Endothelial cell of umbilical vein (primary cell): ENCODE results near the gene SORL1. TPM values are rescaled to one million over a fixed set of nuclear protein-coding genes. Genes with fewer than 3 reads are reported as not detected.

Source experiments
- BruUV-seq: library from RNA; stranded (reverse); fragments of 400-500 nt; replicated peaks from 2 replicates; lab custom pipeline; 2021; lab: Mats Ljungman, UMichigan
- CTCF ChIA-PET: fragments of 300-600, 350-600 bp; sonication (Branson Sonifier 250); formaldehyde crosslinking; loops from one replicate; lab custom pipeline; 2021; ENCODE audit warnings: antibody characterized with exemption, inconsistent platforms; lab: Charles Lee
- POLR2A ChIA-PET: fragments of 300-600, 350-600 bp; sonication (Branson Sonifier 250); formaldehyde crosslinking; loops from one replicate; lab custom pipeline; 2021; ENCODE audit warnings: antibody characterized with exemption, inconsistent platforms; lab: Charles Lee
- DNase-seq: peaks from one replicate; pipeline ENCODE4 v3.0.0-alpha.2; 2011; ENCODE audit warnings: low read depth, low spot score
- FAIRE-seq: peaks from 2 replicates; lab custom pipeline; 2011; peaks lifted over from hg19 to GRCh38; lab: Jason Lieb, UNC
- H2AFZ ChIP-seq: 2 replicates; pipeline ENCODE4 v1.6.0; 2012; ENCODE audit warnings: low read depth, low read length, control low read depth, inconsistent platforms
- H3K27ac ChIP-seq: 2 replicates; pipeline ENCODE4 v1.5.1; 2011; ENCODE audit warnings: low read depth, mild to moderate bottlenecking, control low read depth, low read length, moderate library complexity; ENCODE audit not compliant: insufficient read depth
- H3K27me3 ChIP-seq, 2 experiments: 2 replicates each; pipeline versions ENCODE4 v1.6.0 to v1.6.1; 2011; ENCODE audit warnings: low read length in 2 of 2, mixed read lengths in 1 of 2; ENCODE audit not compliant: control insufficient read depth in 2 of 2, insufficient read depth in 2 of 2
- H3K36me3 ChIP-seq, 2 experiments: 2 replicates in 1 of 2; 3 replicates in 1 of 2; pipeline ENCODE4 v1.5.1; 2011; ENCODE audit warnings: low read length in 2 of 2, mild to moderate bottlenecking in 1 of 2, moderate library complexity in 1 of 2; ENCODE audit not compliant: control insufficient read depth in 2 of 2, insufficient read depth in 2 of 2; ENCODE audit errors: extremely low read depth in 1 of 2
- H3K4me1 ChIP-seq: 3 replicates; pipeline ENCODE4 v1.5.1; 2011; ENCODE audit warnings: mild to moderate bottlenecking, low read length; ENCODE audit not compliant: control insufficient read depth, insufficient read depth; ENCODE audit errors: extremely low read depth
- H3K4me2 ChIP-seq: 2 replicates; pipeline ENCODE4 v1.6.1; 2011; ENCODE audit warnings: low read length, control low read depth, mixed read lengths; ENCODE audit not compliant: insufficient read depth
- H3K4me3 ChIP-seq, 3 experiments: fragments of 200-600 bp in 1 of 3; sonication (generic), shearing (Covaris generic) in 1 of 3; replicated peaks in 1 of 3; 2 replicates each; pipeline ENCODE4 v1.5.1; 2011 to 2016; ENCODE audit warnings: control low read depth in 3 of 3, low read length in 3 of 3, mild to moderate bottlenecking in 2 of 3, inconsistent platforms in 1 of 3, low read depth in 1 of 3, moderate library complexity in 1 of 3; ENCODE audit not compliant: insufficient read depth in 1 of 3
- H3K79me2 ChIP-seq: 2 replicates; pipeline ENCODE4 v1.6.0; 2012; ENCODE audit warnings: low read length, inconsistent platforms; ENCODE audit not compliant: control insufficient read depth, insufficient read depth
- H3K9ac ChIP-seq: replicated peaks from 2 replicates; pipeline ENCODE3; 2011; ENCODE audit warnings: low read length, control low read depth; ENCODE audit not compliant: insufficient read depth; ENCODE audit errors: extremely low read depth
- H3K9me1 ChIP-seq: replicated peaks from 3 replicates; pipeline ENCODE4 v1.6.0; 2011; ENCODE audit warnings: mild to moderate bottlenecking, low read length; ENCODE audit not compliant: control insufficient read depth, insufficient read depth; ENCODE audit errors: extremely low read depth
- H3K9me3 ChIP-seq: replicated peaks from 2 replicates; pipeline ENCODE4 v1.5.1; 2012; ENCODE audit warnings: low read length, inconsistent platforms; ENCODE audit not compliant: control insufficient read depth, insufficient read depth
- H4K20me1 ChIP-seq: replicated peaks from 2 replicates; pipeline ENCODE3; 2011; ENCODE audit warnings: mild to moderate bottlenecking, low read length; ENCODE audit not compliant: control insufficient read depth, insufficient read depth; ENCODE audit errors: extremely low read depth
- FOS ChIP-seq: IDR thresholded peaks from 2 replicates; pipeline ENCODE4 v1.6.1; 2011; ENCODE audit warnings: mild to moderate bottlenecking, low read length, moderate library complexity, borderline replicate concordance; ENCODE audit not compliant: insufficient read depth
- GATA2 ChIP-seq: IDR thresholded peaks from 2 replicates; pipeline ENCODE4 v1.7.0; 2011; ENCODE audit warnings: low read depth, mild to moderate bottlenecking, moderate library complexity, mixed read lengths, low read length; ENCODE audit not compliant: insufficient read length, insufficient read depth
- MYC ChIP-seq: IDR thresholded peaks from one replicate; pipeline ENCODE4 v1.6.1; 2011; ENCODE audit warnings: mild to moderate bottlenecking, low read depth, low read length
- POLR2A ChIP-seq: IDR thresholded peaks from 2 replicates; pipeline ENCODE4 v1.6.1; 2012; ENCODE audit warnings: low read depth, mild to moderate bottlenecking, control low read depth, low read length
- POLR2AphosphoS5 ChIP-seq: IDR thresholded peaks from 2 replicates; pipeline ENCODE4 v1.6.1; 2012; ENCODE audit warnings: low read depth, mild to moderate bottlenecking, control low read depth, low read length, moderate library complexity; ENCODE audit not compliant: insufficient read depth
- dilution Hi-C: fragments of 300-500 bp; cut with MboI; formaldehyde crosslinking; loops from one replicate; pipeline ENCODE4 v1.15.0; 2019; ENCODE audit warnings: low sequenced_read_pairs; ENCODE audit not compliant: extremely low pct_ligation_motif_present
- intact Hi-C: fragments of 100-400 bp; cut with micrococcal nuclease; formaldehyde crosslinking; loops from one replicate; pipeline ENCODE4 v1.10.0; 2022
- polyA plus RNA-seq, 4 experiments: library from polyadenylated mRNA; depleted of rRNA in 3 of 4; stranded (reverse) in 3 of 4; unstranded in 1 of 4; fragments of >200 nt; gene quantifications; 2 replicates each; pipeline versions ENCODE4 v1.2.1 to v1.2.3, GENCODE V29; 2011 to 2012; ENCODE audit warnings: missing spikeins in 1 of 4
- total RNA-seq: library from RNA; stranded (reverse); gene quantifications from 2 replicates; pipeline ENCODE4 v1.2.3, GENCODE V29; 2021
- TF ChIP-seq, protein P1 (sequence below), 2 donors: IDR thresholded peaks; 1 replicate in 1 of 2; 2 replicates in 1 of 2; pipeline ENCODE4 v1.5.1; 2011; ENCODE audit warnings: low read length in 2 of 2, mild to moderate bottlenecking in 2 of 2, moderate library complexity in 2 of 2, control low read depth in 1 of 2, inconsistent platforms in 1 of 2, low read depth in 1 of 2; ENCODE audit not compliant: insufficient read depth in 1 of 2; ENCODE audit errors: extremely low read depth in 1 of 2
- TF ChIP-seq, protein P2 (sequence below): IDR thresholded peaks from 2 replicates; pipeline ENCODE4 v1.6.1; 2011; ENCODE audit not compliant: insufficient read depth, insufficient read length

Gene SORL1
- total and polyA plus RNA-seq, 2 donors (not counting 3 experiments of a cell fraction or from before 2014, with no cell fraction given) = 0.17 to 0.31 TPM

DNA sequence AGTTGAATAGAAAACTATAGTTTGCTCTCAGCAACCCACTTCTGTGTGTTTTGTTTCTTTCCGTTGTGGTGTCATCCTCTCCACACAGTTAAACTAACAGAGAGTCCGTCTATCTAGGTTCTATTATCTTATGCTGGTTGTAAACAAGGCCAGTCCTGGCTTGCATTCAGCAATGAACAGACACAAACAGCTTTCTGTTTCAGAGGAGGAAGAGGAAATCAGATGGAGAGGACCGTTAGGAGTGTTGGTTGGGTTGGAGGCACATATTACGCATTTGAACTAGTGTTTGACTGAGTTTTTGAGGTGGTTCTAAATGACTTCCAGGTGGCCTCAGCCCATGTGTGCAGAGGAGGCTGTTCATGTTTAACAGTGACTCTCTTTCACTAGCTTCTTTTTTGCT is 130.2 kb downstream of the SORL1 start:
- no peak for DNase-seq

DNA sequence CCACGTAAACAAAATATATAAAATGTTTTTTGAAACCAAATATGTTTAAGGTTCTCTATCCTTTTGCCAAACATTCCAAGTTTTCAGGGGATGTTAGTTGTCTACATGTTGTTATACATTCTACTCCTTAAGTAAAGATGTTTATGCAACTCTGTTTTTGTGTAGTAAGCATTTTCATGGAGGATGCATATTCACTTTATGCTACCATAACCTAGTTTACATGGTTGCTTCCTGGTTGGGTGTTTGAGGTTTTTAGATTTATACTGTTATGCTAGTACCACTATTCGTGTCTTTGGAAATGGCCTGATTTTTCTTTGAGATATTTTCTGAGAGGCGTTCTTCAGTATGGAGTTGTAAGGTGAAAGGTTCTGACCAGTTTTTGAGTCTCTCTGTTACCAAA is 131.7 kb downstream of the SORL1 start:
- ChIA-PET POLR2A (no interaction called here), CTCF (interaction anchor here (0.9 kb wide), 1 partner anchor 137 kb away, joined by 3 read pairs; no protein-coding TSS in a partner anchor)
- intact Hi-C loops (no loop called here), dilution Hi-C loops (no loop called here)
- Histone ChIP-seq H2AFZ (no peak overlapping the region), H3K9me1 (no peaks in the 10 kb centered on the region), H3K27me3 (peaks cover 0 to 3% of the 10 kb centered on the region in 2 experiments), H3K4me3 (no peak overlapping the region), H3K4me2 (no peak overlapping the region), H3K36me3 (no peaks in the 10 kb centered on the region), H3K4me1 (no peaks in the 10 kb centered on the region), H3K9me3 (no peaks in the 10 kb centered on the region), H3K27ac (no peak overlapping the region), H3K79me2 (no peaks in the 10 kb centered on the region), H4K20me1 (no peaks in the 10 kb centered on the region), H3K9ac (no peak overlapping the region)
- no TSS peak for BruUV-seq
- DNase-seq (no peak), FAIRE-seq (no peak)
- TF ChIP-seq MYC (no peak), GATA2 (no peak), POLR2A (no peak)
- TF ChIP-seq, protein P1, sequence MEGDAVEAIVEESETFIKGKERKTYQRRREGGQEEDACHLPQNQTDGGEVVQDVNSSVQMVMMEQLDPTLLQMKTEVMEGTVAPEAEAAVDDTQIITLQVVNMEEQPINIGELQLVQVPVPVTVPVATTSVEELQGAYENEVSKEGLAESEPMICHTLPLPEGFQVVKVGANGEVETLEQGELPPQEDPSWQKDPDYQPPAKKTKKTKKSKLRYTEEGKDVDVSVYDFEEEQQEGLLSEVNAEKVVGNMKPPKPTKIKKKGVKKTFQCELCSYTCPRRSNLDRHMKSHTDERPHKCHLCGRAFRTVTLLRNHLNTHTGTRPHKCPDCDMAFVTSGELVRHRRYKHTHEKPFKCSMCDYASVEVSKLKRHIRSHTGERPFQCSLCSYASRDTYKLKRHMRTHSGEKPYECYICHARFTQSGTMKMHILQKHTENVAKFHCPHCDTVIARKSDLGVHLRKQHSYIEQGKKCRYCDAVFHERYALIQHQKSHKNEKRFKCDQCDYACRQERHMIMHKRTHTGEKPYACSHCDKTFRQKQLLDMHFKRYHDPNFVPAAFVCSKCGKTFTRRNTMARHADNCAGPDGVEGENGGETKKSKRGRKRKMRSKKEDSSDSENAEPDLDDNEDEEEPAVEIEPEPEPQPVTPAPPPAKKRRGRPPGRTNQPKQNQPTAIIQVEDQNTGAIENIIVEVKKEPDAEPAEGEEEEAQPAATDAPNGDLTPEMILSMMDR (IDR thresholded peaks at IDR 0.05; ENCODE audit: extremely low read depth in 1 of 2, insufficient read depth in 1 of 2, low read depth in 1 of 2, low read length in 2 of 2) = no peak

More for the DNA sequence above, 130.2 kb downstream of the SORL1 start:
- dilution Hi-C loops (no loop called here), intact Hi-C loops (no loop called here)
- ChIA-PET CTCF (interaction anchor here (0.6 to 1.2 kb wide), 2 partner anchors 9 to 136 kb away, joined by 3 to 6 read pairs; no protein-coding TSS in a partner anchor), POLR2A (no interaction called here)
- no TSS peak for BruUV-seq
- peaks cover 0 to 3% of the 10 kb centered on the region in 2 experiments for H3K27me3 ChIP-seq
- H3K4me2 ChIP-seq = no peak overlapping the region
- no peaks in the 10 kb centered on the region for H3K9me1 ChIP-seq
- no peaks in the 10 kb centered on the region for H3K79me2 ChIP-seq
- no peak overlapping the region for H3K27ac ChIP-seq
- no peak for FAIRE-seq
- H3K9ac ChIP-seq = no peak overlapping the region
- H3K4me3 ChIP-seq = no peak overlapping the region
- no peak for TF ChIP-seq POLR2AphosphoS5
- TF ChIP-seq, protein P2, sequence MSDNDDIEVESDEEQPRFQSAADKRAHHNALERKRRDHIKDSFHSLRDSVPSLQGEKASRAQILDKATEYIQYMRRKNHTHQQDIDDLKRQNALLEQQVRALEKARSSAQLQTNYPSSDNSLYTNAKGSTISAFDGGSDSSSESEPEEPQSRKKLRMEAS = no peak
- TF ChIP-seq, protein P1 (IDR thresholded peaks at IDR 0.05; ENCODE audit: extremely low read depth in 1 of 2, insufficient read depth in 1 of 2, low read depth in 1 of 2, low read length in 2 of 2) = no peak
- no peak for TF ChIP-seq FOS
- no peak overlapping the region for H2AFZ ChIP-seq
- H4K20me1 ChIP-seq = no peaks in the 10 kb centered on the region
- H3K9me3 ChIP-seq = no peaks in the 10 kb centered on the region
- H3K36me3 ChIP-seq = no peaks in the 10 kb centered on the region
- H3K4me1 ChIP-seq = no peaks in the 10 kb centered on the region
